H1 (cell line): Measurements from ENCODE around the gene SLIT3.

Experiments used
- SIN3A ChIP-seq, 2 experiments: IDR thresholded peaks in 1 of 2; conservative IDR thresholded peaks in 1 of 2; 2 replicates each; pipeline ENCODE4 v1.6.1; 2011 to 2012; ENCODE audit warnings: low read length in 2 of 2, improper control_type of control experiment in 1 of 2, low read depth in 1 of 2, mild to moderate bottlenecking in 1 of 2
- TF ChIP-seq, protein P1 (sequence below), 3 experiments: IDR thresholded peaks; 1 replicate in 2 of 3; 2 replicates in 1 of 3; pipeline versions ENCODE4 v1.5.1 to v1.6.1; 2011; ENCODE audit warnings: low read length in 3 of 3, mild to moderate bottlenecking in 3 of 3, inconsistent platforms in 2 of 3, low read depth in 1 of 3, moderate library complexity in 1 of 3; ENCODE audit not compliant: insufficient read depth in 1 of 3; ENCODE audit errors: control extremely low read depth in 1 of 3

DNA sequence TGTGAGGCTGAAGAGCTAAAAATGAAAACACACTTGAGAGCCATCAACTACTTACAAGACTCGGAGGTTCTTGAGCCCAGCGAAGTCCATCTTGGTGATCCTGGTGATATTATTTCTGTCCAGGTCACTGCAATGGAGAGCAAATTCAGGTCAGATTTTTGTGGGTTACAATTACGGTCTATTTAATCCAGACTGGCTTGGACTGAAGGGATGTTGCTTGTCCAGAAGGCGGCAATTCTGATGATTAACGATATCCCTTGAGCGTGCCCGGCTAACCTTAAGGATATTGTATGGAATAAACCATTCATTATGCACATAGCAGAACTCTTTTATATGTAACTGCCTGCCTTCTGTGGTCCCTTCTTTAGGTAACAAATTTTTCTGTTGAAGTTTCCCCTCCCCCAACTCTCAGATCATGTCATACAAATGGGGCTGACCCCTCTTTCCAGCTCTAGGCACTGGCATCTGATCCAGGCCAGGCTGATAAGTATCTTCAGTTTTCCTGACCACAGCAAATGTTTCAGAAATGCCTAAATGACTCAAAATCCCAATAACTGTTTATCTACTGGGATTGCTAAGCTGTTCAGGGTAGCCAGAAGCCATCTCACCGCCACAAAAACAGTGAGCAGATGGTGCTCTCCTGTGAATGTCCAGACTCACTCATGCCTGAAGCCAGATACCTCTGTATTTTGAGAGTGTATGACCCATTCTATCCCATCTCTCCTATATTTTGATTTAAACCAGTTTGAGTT, 49.4 kb downstream of the SLIT3 start:
- no peak for TF ChIP-seq SIN3A (conservative IDR thresholded peaks at IDR 0.05 in 1 of 2, IDR thresholded peaks at IDR 0.05 in 1 of 2; ENCODE audit: low read depth in 1 of 2, low read length in 2 of 2)
- TF ChIP-seq, protein P1, sequence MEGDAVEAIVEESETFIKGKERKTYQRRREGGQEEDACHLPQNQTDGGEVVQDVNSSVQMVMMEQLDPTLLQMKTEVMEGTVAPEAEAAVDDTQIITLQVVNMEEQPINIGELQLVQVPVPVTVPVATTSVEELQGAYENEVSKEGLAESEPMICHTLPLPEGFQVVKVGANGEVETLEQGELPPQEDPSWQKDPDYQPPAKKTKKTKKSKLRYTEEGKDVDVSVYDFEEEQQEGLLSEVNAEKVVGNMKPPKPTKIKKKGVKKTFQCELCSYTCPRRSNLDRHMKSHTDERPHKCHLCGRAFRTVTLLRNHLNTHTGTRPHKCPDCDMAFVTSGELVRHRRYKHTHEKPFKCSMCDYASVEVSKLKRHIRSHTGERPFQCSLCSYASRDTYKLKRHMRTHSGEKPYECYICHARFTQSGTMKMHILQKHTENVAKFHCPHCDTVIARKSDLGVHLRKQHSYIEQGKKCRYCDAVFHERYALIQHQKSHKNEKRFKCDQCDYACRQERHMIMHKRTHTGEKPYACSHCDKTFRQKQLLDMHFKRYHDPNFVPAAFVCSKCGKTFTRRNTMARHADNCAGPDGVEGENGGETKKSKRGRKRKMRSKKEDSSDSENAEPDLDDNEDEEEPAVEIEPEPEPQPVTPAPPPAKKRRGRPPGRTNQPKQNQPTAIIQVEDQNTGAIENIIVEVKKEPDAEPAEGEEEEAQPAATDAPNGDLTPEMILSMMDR (IDR thresholded peaks at IDR 0.05; ENCODE audit: control extremely low read depth in 1 of 3, insufficient read depth in 1 of 3, low read depth in 1 of 3, low read length in 3 of 3): no peak
